Activated naive CD4-positive, alpha-beta T cell treated with Interleukin-2 at 50 U/mL for 16 hours (primary cell): ENCODE results near the gene DDX51.
A peak's percentile ranks its signal among the peaks of the same experiment; 100 is the strongest.
"Not testable (repeated sequence)": the region's sequence is repeated elsewhere in the genome, so short reads cannot be mapped to it uniquely, and the experiment has no call there.

Experiments used
- DNase-seq: peaks from one replicate; pipeline ENCODE4 v3.0.0-alpha.2; 2020

The DDX51 gene

DNA sequence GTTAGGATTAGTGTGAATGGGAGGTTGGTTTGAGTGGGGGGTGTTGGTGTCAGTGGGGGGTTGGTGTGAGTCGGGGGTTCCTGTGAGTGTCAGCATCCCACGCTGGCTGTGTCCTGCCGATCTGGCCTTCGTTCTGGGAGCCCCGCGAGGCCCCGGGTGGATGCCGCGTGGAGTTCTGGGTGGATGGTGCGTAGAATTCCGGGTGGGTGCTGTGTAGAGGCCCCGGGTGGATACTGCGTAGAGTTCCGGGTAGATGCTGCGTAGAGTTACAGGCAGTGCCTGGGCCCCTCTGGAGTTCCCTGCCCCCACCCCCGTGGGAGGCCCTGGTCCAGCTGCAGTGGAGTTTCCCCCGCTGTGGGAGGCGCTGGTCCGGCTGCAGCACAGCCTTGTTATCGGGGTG is 8.8 kb upstream of the DDX51 start:
- DNase-seq: no peak

DNA sequence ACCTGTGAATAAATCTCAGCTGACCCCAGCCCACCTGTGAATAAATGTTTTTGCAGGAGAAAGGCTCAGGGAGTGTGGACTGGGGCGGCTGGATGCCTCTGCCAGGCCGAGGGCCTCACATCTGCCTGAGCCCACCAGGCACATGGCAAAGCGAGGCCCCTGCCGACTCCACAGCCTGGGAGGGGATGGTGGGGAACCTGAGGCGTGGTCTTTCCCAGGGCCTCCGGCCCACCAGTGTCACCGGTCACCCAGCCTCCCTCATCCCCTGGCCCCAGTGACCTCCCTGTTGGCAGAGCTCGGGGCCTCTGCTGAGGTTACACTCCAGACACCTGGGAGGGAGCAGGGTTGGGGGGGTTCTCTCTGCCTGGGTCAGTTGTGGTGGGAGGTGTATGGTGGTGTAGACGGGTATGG is 8.3 kb upstream of the DDX51 start:
- DNase-seq: no peak

DNA sequence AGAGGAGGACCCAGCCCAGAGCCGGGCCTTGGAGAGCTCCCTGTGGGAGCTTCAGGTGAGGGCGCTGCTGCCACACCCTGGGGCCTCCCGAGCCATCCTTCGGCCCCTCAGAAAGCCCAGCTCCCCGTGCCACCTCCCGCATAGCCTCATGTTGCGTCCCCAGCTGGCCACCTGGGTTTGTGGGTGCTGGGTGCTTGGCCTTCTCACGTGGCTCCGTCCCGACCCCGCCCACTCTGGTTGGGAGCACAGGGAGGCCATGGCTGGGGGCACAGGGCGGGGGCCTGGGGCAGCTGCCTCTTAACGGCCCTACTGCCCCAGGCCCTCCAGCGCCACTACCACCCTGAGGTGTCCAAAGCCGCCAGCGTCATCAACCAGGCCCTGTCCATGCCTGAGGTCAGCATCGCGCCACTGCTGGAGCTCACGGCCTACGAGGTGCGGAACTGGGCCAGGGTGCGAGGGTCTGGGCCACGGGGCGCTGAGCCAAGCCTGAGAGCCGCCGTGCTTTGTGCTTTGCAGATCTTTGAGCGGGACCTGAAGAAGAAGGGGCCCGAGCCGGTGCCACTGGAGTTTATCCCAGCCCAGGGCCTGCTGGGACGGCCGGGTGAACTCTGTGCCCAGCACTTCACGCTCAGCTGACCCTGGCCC is 7.8 kb upstream of the DDX51 start:
- no peak for DNase-seq

GRCh38 chr12:132151145-132151765 is 7.1 kb upstream of the DDX51 start:
- no peak for DNase-seq

DNA sequence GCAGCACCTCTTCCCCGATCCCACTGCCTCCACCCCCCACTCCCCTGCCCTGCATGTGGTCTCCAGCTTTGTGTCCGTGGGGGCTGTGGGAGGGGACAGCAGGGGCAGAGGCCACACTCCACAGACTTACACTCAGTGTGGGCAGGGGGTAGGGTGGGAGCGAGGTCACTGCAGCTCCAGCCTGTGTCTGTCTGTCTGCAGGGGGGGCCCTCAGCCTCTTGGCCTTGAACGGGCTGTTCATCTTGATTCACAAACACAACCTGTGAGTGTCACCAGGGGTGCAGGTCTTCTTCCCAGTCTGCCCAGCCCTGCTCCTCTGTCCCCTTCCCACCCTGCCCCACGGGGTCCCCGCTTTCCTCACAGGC is 6.6 kb upstream of the DDX51 start:
- no peak for DNase-seq

- DNase-seq: not testable (repeated sequence)
Observed at GRCh38 chr12:132149526-132149925, 5.4 kb upstream of the DDX51 start.

DNA sequence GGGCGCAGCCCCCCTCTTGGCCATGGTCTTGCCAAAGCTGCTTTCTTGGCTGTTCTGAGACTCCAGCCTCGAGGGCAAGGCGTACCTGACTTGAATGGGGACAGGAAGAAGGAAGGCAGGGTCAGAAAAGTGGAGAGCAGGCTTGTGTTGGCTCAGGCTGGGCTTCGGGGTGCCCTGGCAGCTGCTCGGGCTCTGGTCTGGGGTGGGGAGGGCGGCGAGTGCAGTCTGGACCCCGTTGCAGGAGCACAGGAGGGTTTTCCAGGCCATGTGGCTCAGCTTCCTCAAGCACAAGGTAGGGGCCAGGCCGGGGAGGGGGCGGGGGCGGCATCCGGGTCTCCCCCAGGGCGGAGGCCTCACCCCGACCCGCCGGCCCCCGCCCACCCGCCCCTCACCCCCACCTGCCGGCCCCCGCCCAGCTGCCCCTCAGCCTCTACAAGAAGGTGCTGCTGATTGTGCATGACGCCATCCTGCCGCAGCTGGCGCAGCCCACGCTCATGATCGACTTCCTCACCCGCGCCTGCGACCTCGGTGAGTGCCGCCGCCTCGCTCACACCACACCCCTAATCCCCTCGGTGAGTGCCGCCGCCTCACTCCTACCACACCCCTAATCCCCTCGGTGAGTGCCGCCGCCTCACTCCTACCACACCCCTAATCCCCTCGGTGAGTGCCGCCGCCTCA is 4.4 kb upstream of the DDX51 start:
- DNase-seq: no peak

DNA sequence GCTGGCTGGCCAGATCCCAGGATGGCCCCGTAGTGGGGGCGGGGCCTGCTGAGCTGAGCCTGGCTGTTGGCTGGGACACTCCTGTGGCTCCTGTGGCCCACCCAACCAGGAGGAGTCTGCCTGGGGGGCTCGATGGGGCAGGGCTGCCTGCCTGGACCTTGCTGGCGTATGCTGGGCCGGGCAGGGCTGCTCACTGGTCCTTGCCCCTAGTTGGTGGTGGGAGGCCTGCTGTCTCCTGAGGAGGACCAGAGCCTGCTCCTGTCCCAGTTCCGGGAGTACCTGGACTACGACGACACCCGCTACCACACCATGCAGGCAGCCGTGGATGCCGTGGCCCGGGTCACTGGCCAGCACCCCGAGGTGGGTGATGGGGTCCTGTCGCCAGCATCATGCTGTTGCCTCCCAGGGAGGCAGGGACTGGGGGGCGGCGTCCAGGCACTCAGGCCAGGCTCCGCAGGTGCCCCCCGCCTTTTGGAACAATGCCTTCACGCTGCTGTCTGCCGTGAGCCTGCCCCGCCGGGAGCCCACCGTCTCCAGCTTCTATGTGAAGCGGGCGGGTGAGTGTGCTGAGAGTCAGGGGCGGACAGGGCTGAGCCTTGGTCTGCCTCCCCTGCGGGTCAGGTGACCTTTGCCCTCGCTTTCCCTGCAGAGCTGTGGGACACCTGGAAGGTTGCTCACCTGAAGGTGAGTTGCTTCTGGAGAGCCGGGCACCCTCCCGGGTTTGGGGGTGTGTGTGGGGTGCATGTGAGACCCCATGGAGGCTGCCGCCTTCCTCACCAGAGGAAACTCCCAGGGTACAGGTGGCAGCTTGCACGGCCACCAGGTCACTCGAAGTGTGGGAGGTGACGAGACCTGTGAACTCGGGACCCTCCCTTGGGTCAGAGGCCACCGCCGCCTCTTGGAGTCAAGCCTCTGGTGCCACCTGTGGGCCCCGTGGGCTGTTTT is 3.6 kb upstream of the DDX51 start:
- no peak for DNase-seq

DNA sequence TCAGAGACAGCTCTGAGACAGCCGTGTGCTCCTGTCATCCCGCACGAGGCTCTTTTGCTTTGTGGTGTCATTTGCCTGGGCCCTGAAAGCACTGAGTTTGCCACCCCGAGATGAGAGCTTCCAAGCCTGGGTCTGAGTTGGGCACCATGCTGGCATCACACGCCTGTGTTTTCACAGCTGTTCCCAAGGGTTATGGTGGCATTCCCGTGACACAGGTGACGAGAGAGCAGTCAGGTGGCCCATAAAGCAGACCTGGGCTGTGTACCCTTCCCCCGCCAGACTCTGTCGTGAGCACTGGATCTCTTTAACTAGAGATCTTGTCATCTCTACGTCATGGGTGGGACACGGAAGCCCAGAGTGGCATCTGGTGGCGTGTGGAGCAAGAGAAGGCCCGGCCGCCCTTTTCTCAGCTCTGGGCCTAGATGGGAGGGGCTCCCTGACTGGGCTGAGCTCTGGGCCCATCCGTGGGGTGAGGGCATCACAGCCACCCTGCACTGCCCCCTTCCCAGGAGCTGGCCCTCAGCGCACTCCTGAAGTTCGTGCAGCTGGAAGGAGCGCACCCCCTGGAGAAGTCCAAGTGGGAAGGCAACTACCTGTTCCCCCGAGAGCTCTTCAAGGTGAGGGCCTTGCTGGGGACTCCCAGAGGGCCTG is 2.8 kb upstream of the DDX51 start:
- no peak for DNase-seq

- DNase-seq: no peak
Observed at GRCh38 chr12:132146098-132146497, 2.0 kb upstream of the DDX51 start.

- DNase-seq: no peak
Observed at GRCh38 chr12:132145334-132145733, 1.2 kb upstream of the DDX51 start.

DNA sequence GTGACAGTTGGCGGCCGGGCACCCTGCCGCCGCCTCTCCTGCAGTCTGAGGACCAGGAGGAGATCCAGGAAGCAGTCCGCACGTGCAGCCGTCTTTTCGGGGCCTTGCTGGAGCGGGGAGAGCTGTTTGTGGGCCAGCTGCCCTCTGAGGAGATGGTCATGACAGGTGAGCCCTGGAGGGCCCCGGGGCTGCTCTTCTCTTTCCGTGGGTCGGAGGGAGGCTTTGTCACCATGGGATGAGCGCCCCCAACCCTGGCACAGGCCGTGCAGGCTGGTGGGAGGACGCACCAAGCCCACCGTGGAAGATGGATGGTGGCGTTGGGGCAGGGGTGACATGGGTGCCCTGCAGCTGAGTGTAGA is 670 bp upstream of the DDX51 start:
- no peak for DNase-seq

DNA sequence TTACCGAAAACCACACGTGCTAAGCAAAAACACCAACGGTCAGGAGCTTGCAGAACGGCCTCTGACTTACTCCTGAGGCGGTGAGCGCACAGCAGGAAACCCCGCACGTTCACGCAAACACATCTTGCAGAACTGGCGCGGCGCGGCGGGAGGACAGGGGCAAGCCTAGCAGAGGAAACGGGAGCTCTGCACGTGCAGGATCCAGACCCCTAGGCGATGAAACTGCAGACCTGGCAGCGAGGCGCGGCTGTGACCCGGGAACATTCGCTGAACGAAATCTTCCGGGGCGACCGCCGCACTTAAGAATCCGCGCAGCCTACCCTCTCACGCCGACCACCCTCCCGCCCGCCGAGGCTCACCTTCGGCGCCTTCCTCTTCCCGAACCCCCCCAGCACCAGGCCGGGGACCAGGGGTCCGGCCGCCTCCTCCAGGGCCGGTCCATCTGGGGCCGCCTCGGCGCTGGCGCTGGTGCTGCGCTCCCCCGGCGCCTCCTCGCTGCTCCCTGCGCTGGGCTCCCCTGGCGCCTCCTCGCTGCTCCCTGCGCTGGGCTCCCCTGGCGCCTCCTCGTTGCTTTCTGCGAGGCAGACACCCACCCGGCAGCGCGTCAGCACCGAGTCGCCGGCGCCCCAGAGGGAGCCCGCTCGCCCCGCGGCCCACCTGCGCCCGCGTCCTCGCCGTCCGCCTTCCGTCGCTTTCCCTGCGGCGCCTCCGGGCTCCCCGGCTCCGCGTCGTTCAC is 615 bp downstream of the DDX51 start:
- peak; percentile 43 for DNase-seq

DNA sequence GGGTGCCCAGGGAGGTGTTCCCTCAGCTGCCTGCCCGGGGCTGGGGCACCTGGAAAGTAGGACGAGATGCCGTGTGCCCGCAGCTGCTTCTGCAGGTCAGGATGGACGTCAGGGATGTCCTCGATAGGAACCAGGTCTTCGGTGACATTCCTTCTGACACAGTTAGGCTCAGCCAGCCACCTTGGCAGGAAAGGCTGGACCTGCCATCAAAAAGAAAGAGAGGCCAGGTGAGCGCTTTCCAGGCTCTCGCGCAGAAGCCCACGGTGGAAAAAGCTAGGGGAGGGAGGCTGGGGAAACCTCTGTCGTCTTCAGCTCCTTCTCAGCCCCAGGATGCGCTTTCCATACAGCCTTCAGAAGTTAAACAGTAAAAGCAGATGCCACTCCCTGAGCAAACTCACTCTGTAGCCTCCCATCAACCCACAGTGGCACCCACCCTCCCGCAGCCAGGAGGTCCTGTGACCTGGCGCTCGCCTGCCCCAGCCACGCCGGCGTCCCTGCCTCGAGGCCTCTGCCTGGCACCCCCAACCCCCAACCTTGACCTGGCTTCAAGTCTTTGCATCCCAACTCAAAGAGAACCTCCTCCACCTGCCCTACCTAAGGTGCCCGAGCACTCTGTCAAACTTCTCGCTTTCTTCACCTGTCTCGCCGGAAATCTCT is 1.3 kb downstream of the DDX51 start:
- DNase-seq: no peak

DNA sequence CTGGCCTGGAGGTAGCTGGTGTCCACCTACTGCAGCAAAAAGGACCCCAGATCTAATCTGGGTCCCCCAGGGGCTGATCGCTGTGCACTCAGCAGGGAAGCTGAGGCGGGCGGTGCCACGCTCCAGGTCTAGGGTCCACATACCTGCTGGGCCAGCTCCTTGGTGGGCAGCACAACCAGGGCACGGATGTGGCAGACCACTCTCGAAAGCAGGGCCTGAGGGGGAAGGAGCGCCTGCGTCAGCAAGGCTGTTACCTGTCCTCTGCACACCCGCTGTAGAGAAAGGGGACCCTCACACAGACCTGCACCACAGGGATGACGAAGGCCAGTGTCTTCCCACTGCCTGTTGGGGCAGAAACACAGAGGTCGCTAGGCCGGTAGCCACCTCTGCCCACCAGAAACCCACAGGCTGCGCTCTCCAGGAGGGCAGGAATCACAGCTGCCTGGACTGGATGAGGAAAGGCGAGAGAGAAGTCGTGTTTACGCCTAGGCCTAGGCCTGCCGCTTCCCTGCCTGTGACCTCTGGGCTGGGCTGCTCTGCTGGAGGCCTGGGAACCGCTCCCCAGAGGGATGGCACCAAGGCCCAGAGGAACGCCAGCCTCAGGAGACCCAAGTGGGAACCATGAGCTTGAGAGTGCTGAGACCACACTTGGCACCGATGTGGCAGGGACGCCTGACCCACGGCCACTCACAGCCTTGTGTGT is 2.0 kb downstream of the DDX51 start:
- no peak for DNase-seq

- DNase-seq: no peak
Observed at GRCh38 chr12:132140918-132141841, 2.9 kb downstream of the DDX51 start.

DNA sequence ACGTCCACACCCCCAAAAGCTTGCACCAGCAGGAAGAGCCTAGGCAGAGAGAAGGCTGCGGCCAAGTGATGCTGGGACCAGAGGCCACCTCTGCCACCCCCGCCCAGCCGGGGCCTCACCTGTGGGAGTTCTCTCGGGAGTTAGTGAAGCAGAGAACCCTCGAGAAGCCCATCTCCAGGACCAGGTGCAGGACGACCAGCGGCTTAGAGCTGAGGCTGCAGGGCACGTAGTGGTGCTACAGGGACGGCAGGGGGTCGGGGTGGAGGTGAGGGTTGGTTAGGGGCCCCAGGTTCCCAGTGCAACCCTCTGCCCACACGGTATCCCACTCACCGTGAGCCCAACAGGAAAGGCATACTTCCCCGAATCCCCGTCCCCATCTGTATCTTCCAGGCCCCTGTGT is 3.6 kb downstream of the DDX51 start:
- no peak for DNase-seq

- no peak for DNase-seq
Observed at GRCh38 chr12:132139912-132140311, 4.2 kb downstream of the DDX51 start.

- DNase-seq: no peak
Observed at GRCh38 chr12:132138941-132139871, 4.9 kb downstream of the DDX51 start.
